IMR-90 (cell line): ENCODE results near the gene PAPSS2. TPM values are rescaled to one million over a fixed set of nuclear protein-coding genes. Genes with fewer than 3 reads are reported as not detected.

ENCODE experiments used
- ATAC-seq: fragments of 200-7000 bp; cut with Tn5 transposase; 2 replicates; pipeline ENCODE4 v1.9.1; 2020; ENCODE audit warnings: low read depth, mild to moderate bottlenecking, moderate library complexity
- BruUV-seq: library from RNA; stranded (reverse); fragments of 400-500 nt; replicated peaks from 2 replicates; lab custom pipeline; 2021; lab: Mats Ljungman, UMichigan
- CTCF ChIA-PET: fragments of 300-600 bp; formaldehyde crosslinking; extraction: SDS; loops from one replicate; lab custom pipeline; 2021; ENCODE audit warnings: antibody characterized with exemption; lab: Yijun Ruan, JAX
- POLR2A ChIA-PET: fragments of 300-600 bp; sonication (Branson Sonifier 250); formaldehyde crosslinking; loops from one replicate; lab custom pipeline; 2022; ENCODE audit warnings: antibody characterized with exemption; ENCODE audit not compliant: unreplicated experiment; lab: Charles Lee
- DNase-seq: peaks from one replicate; pipeline ENCODE4 v3.0.0; 2013
- H2AFZ ChIP-seq: replicated peaks from 2 replicates; pipeline ENCODE3; 2013; ENCODE audit warnings: low read length, mild to moderate bottlenecking; ENCODE audit not compliant: poor library complexity
- H2AK5ac ChIP-seq: 2 replicates; pipeline ENCODE4 v1.6.1; 2013; ENCODE audit warnings: low read depth, low read length, inconsistent platforms
- H2AK9ac ChIP-seq: replicated peaks from 2 replicates; pipeline ENCODE3; 2013; ENCODE audit warnings: mild to moderate bottlenecking, low read depth, low read length, moderate library complexity; ENCODE audit not compliant: poor library complexity
- H2BK120ac ChIP-seq: 2 replicates; pipeline ENCODE4 v1.6.1; 2013; ENCODE audit warnings: low read depth, low read length, inconsistent platforms
- H2BK15ac ChIP-seq: 3 replicates; pipeline ENCODE4 v1.6.1; 2013; ENCODE audit warnings: low read depth, low read length, inconsistent platforms
- H2BK20ac ChIP-seq: 2 replicates; pipeline ENCODE4 v1.6.1; 2013; ENCODE audit warnings: low read depth, mild to moderate bottlenecking, inconsistent platforms, low read length, moderate library complexity
- H2BK5ac ChIP-seq: 2 replicates; pipeline ENCODE4 v1.6.1; 2013; ENCODE audit warnings: mild to moderate bottlenecking, low read depth, low read length, inconsistent platforms; ENCODE audit not compliant: poor library complexity, severe bottlenecking
- H3K14ac ChIP-seq: replicated peaks from 2 replicates; pipeline ENCODE4 v1.6.1; 2013; ENCODE audit warnings: low read depth, low read length, inconsistent platforms
- H3K18ac ChIP-seq: 2 replicates; pipeline ENCODE4 v1.6.1; 2013; ENCODE audit warnings: low read depth, low read length, control low read depth
- H3K23ac ChIP-seq: 2 replicates; pipeline ENCODE4 v1.6.1; 2013; ENCODE audit warnings: low read depth, low read length, inconsistent platforms
- H3K27ac ChIP-seq: 2 replicates; pipeline ENCODE4 v1.5.1; 2013; ENCODE audit warnings: mild to moderate bottlenecking, control low read depth, low read length; ENCODE audit not compliant: insufficient read depth
- H3K27me3 ChIP-seq: 2 replicates; pipeline ENCODE4 v1.6.1; 2013; ENCODE audit warnings: low read length; ENCODE audit not compliant: control insufficient read depth, insufficient read depth
- H3K36me3 ChIP-seq: 2 replicates; pipeline ENCODE4 v1.6.1; 2013; ENCODE audit warnings: low read length, mixed read lengths; ENCODE audit not compliant: control insufficient read depth, insufficient read depth
- H3K4ac ChIP-seq: 2 replicates; pipeline ENCODE4 v1.6.1; 2013; ENCODE audit warnings: low read depth, low read length, inconsistent platforms
- H3K4me1 ChIP-seq: 2 replicates; pipeline ENCODE4 v1.6.1; 2013; ENCODE audit warnings: low read length, mixed read lengths; ENCODE audit not compliant: control insufficient read depth, insufficient read depth
- H3K4me2 ChIP-seq: 2 replicates; pipeline ENCODE4 v1.6.1; 2013; ENCODE audit warnings: low read depth, mild to moderate bottlenecking, control low read depth, low read length, moderate library complexity
- H3K4me3 ChIP-seq: 2 replicates; pipeline ENCODE4 v1.5.1; 2013; ENCODE audit warnings: low read depth, mild to moderate bottlenecking, control low read depth, low read length, moderate library complexity; ENCODE audit not compliant: insufficient read depth
- H3K56ac ChIP-seq: 2 replicates; pipeline ENCODE4 v1.6.1; 2013; ENCODE audit warnings: low read length, inconsistent platforms; ENCODE audit not compliant: insufficient read depth; ENCODE audit errors: extremely low read depth
- H3K79me1 ChIP-seq, 2 experiments: 2 replicates each; pipeline ENCODE4 v1.6.1; 2013; ENCODE audit warnings: low read length in 2 of 2, inconsistent platforms in 1 of 2, low read depth in 1 of 2
- H3K9ac ChIP-seq: 2 replicates; pipeline ENCODE4 v1.6.1; 2013; ENCODE audit warnings: low read depth, low read length, control low read depth
- H3K9me1 ChIP-seq: 2 replicates; pipeline ENCODE4 v1.6.1; 2013; ENCODE audit warnings: low read length, inconsistent platforms; ENCODE audit not compliant: insufficient read depth
- H3K9me3 ChIP-seq: 2 replicates; pipeline ENCODE4 v1.6.1; 2013; ENCODE audit warnings: low read length; ENCODE audit not compliant: control insufficient read depth, insufficient read depth
- H4K20me1 ChIP-seq: 2 replicates; pipeline ENCODE4 v1.6.1; 2013; ENCODE audit warnings: low read length, inconsistent platforms; ENCODE audit not compliant: insufficient read depth
- H4K5ac ChIP-seq: 2 replicates; pipeline ENCODE4 v1.6.1; 2013; ENCODE audit warnings: mild to moderate bottlenecking, low read depth, low read length, control low read depth
- H4K8ac ChIP-seq, 2 experiments: 2 replicates each; pipeline ENCODE4 v1.6.1; 2013; ENCODE audit warnings: low read depth in 2 of 2, low read length in 2 of 2, control low read depth in 1 of 2, inconsistent platforms in 1 of 2
- H4K91ac ChIP-seq: 2 replicates; pipeline ENCODE4 v1.6.1; 2013; ENCODE audit warnings: low read depth, low read length, inconsistent platforms; ENCODE audit not compliant: insufficient read depth
- BHLHE40 ChIP-seq: fragments of 150-350 bp; IDR thresholded peaks from 2 replicates; pipeline ENCODE4 v1.6.1; 2016; ENCODE audit warnings: mild to moderate bottlenecking, low read depth, low read length
- CEBPB ChIP-seq: IDR thresholded peaks from 2 replicates; pipeline ENCODE4 v1.6.1; 2012; ENCODE audit warnings: low read depth, low read length, improper control_type of control experiment
- CHD1 ChIP-seq: IDR thresholded peaks from 2 replicates; pipeline ENCODE4 v1.6.1; 2012; ENCODE audit warnings: low read depth, low read length, improper control_type of control experiment
- FOS ChIP-seq: fragments of 150-350 bp; IDR thresholded peaks from 2 replicates; pipeline ENCODE4 v1.6.1; 2016; ENCODE audit warnings: low read depth, low read length
- MAFK ChIP-seq: IDR thresholded peaks from 2 replicates; pipeline ENCODE4 v1.6.1; 2012; ENCODE audit warnings: low read depth, low read length, improper control_type of control experiment
- MAZ ChIP-seq: IDR thresholded peaks from 2 replicates; pipeline ENCODE4 v1.6.1; 2012; ENCODE audit warnings: low read depth, mild to moderate bottlenecking, low read length, improper control_type of control experiment, moderate library complexity, borderline replicate concordance
- MXI1 ChIP-seq: IDR thresholded peaks from 2 replicates; pipeline ENCODE4 v1.6.1; 2012; ENCODE audit warnings: low read depth, mild to moderate bottlenecking, low read length, moderate library complexity, borderline replicate concordance
- NFE2L2 ChIP-seq: fragments of 150-350 bp; IDR thresholded peaks from 2 replicates; pipeline ENCODE4 v1.6.1; 2016; ENCODE audit warnings: low read depth, mild to moderate bottlenecking, low read length
- POLR2A ChIP-seq: IDR thresholded peaks from 2 replicates; pipeline ENCODE4 v1.6.1; 2012; ENCODE audit warnings: mild to moderate bottlenecking, low read depth, low read length
- RAD21 ChIP-seq: IDR thresholded peaks from 2 replicates; pipeline ENCODE4 v1.6.1; 2012; ENCODE audit warnings: low read length, improper control_type of control experiment
- RFX5 ChIP-seq: IDR thresholded peaks from 2 replicates; pipeline ENCODE4 v1.8.0; 2012; ENCODE audit warnings: low read depth, mild to moderate bottlenecking, low read length, moderate library complexity
- SMC3 ChIP-seq: fragments of 150-350 bp; IDR thresholded peaks from 2 replicates; pipeline ENCODE4 v1.6.1; 2016; ENCODE audit warnings: low read depth, mild to moderate bottlenecking, antibody characterized with exemption, low read length, moderate library complexity
- WGBS, 2 experiments: methylation state at CpG; one replicate each; pipeline versions ENCODE4 v1.1.5 to v1.1.7; 2013; ENCODE audit warnings: missing lambda C conversion rate in 2 of 2; ENCODE audit not compliant: insufficient read length in 1 of 2; ENCODE audit errors: extremely low coverage in 2 of 2; 5-methylcytosine and 5-hydroxymethylcytosine counted together
- dilution Hi-C: fragments of 300-500 bp; cut with HindIII; formaldehyde crosslinking; loops from one replicate; pipeline ENCODE4 v1.14.3; 2018; ENCODE audit warnings: low sequenced_read_pairs; ENCODE audit not compliant: unreplicated experiment
- in situ Hi-C: fragments of 300-500 bp; cut with MboI; formaldehyde crosslinking; loops from 3 replicates; pipeline ENCODE4 v1.14.3; 2019; ENCODE audit warnings: low sequenced_read_pairs, inconsistent platforms, mixed read lengths
- intact Hi-C: fragments of 100-400 bp; cut with micrococcal nuclease; formaldehyde crosslinking; loops from 2 replicates; pipeline ENCODE4 v1.10.0; 2022
- polyA plus RNA-seq, 3 experiments: library from polyadenylated mRNA; depleted of rRNA; stranded (reverse); fragments of >200 nt; gene quantifications; 2 replicates each; pipeline ENCODE4 v1.2.3, GENCODE V29; 2012; ENCODE audit warnings: low replicate concordance in 1 of 3
- total RNA-seq: library from RNA; depleted of rRNA; stranded (reverse); fragments of >200 nt; gene quantifications from 2 replicates; pipeline ENCODE4 v1.2.3, GENCODE V29; 2012
- TF ChIP-seq, protein P1 (sequence below): conservative IDR thresholded peaks from 2 replicates; pipeline ENCODE4 v1.5.1; 2012; ENCODE audit warnings: mild to moderate bottlenecking, low read depth, low read length, improper control_type of control experiment
- TF ChIP-seq, protein P2 (sequence below): fragments of 150-350 bp; IDR thresholded peaks from 2 replicates; pipeline ENCODE4 v1.6.1; 2017; ENCODE audit warnings: mild to moderate bottlenecking, antibody characterized with exemption, low read length, low read depth
- TF ChIP-seq, protein P3 (sequence below): fragments of 150-350 bp; IDR thresholded peaks from 2 replicates; pipeline ENCODE4 v1.6.1; 2016; ENCODE audit warnings: low read depth, mild to moderate bottlenecking, low read length, moderate library complexity, borderline replicate concordance

Gene PAPSS2
- total and polyA plus RNA-seq, 2 of the 4 experiments (the other 2 are of a cell fraction), result 55.0 to 63.3 TPM

DNA sequence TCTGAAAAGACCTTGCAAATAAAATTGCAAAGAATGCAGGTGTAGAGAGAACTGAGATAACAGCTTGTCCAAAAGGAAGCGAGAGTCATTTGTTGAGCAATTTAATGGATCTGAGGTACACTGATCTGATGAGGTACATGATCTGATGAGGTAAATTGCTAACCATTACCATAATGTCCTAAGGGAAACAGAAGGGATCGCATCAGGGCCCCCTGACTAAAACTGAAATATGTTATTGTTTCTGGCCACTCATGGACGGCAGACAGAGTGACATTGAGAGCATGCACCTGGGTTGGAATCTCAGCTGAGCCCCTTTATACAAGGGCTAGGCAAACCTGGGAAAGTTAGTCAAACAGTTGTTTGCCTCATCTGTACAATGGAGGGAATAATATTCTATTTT lies 15.8 kb upstream of the PAPSS2 start:
- POLR2A ChIA-PET, result no interaction called here
- intact Hi-C loops, result no loop called here
- Histone ChIP-seq H3K9me3 (no peaks in the 10 kb centered on the region), H2AFZ (no peak overlapping the region), H4K5ac (no peak overlapping the region), H3K23ac (no peak overlapping the region), H2AK9ac (no peak overlapping the region), H3K4ac (no peak overlapping the region), H2BK120ac (no peak overlapping the region), H3K14ac (no peak overlapping the region), H3K4me2 (no peak overlapping the region), H3K79me1 (no peaks in the 10 kb centered on the region), H3K27ac (no peak overlapping the region), H3K27me3 (no peaks in the 10 kb centered on the region), H4K91ac (no peak overlapping the region), H2BK15ac (no peak overlapping the region), H3K4me1 (no peaks in the 10 kb centered on the region; the same call in 1 of the 2 replicates), H2AK5ac (no peak overlapping the region), H3K4me3 (no peak overlapping the region), H3K9ac (no peak overlapping the region), H3K18ac (no peak overlapping the region), H3K36me3 (no peaks in the 10 kb centered on the region), H2BK20ac (no peak overlapping the region), H2BK5ac (no peak overlapping the region), H3K9me1 (no peaks in the 10 kb centered on the region), H3K56ac (no peak overlapping the region), H4K20me1 (no peaks in the 10 kb centered on the region), H4K8ac (no peak overlapping the region)
- no CpG with 5 or more reads among the region's 3 CpGs for WGBS, 2 experiments
- ATAC-seq (no peak), DNase-seq (no peak)
- TF ChIP-seq, protein P1, sequence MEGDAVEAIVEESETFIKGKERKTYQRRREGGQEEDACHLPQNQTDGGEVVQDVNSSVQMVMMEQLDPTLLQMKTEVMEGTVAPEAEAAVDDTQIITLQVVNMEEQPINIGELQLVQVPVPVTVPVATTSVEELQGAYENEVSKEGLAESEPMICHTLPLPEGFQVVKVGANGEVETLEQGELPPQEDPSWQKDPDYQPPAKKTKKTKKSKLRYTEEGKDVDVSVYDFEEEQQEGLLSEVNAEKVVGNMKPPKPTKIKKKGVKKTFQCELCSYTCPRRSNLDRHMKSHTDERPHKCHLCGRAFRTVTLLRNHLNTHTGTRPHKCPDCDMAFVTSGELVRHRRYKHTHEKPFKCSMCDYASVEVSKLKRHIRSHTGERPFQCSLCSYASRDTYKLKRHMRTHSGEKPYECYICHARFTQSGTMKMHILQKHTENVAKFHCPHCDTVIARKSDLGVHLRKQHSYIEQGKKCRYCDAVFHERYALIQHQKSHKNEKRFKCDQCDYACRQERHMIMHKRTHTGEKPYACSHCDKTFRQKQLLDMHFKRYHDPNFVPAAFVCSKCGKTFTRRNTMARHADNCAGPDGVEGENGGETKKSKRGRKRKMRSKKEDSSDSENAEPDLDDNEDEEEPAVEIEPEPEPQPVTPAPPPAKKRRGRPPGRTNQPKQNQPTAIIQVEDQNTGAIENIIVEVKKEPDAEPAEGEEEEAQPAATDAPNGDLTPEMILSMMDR, result no peak
- TF ChIP-seq MXI1 (no peak), RAD21 (no peak), POLR2A (no peak), SMC3 (no peak), RFX5 (no peak), CEBPB (no peak), MAZ (no peak), FOS (no peak), BHLHE40 (no peak), MAFK (no peak), NFE2L2 (no peak), CHD1 (no peak)
- TF ChIP-seq, protein P2, sequence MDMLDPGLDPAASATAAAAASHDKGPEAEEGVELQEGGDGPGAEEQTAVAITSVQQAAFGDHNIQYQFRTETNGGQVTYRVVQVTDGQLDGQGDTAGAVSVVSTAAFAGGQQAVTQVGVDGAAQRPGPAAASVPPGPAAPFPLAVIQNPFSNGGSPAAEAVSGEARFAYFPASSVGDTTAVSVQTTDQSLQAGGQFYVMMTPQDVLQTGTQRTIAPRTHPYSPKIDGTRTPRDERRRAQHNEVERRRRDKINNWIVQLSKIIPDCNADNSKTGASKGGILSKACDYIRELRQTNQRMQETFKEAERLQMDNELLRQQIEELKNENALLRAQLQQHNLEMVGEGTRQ, result no peak
- TF ChIP-seq, protein P3, sequence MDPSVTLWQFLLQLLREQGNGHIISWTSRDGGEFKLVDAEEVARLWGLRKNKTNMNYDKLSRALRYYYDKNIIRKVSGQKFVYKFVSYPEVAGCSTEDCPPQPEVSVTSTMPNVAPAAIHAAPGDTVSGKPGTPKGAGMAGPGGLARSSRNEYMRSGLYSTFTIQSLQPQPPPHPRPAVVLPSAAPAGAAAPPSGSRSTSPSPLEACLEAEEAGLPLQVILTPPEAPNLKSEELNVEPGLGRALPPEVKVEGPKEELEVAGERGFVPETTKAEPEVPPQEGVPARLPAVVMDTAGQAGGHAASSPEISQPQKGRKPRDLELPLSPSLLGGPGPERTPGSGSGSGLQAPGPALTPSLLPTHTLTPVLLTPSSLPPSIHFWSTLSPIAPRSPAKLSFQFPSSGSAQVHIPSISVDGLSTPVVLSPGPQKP, result no peak
- in situ Hi-C loops, result no loop called here
- no TSS peak for BruUV-seq
- CTCF ChIA-PET, result interaction anchor here (0.7 to 1.1 kb wide), 2 partner anchors 19 to 27 kb away, joined by 3 to 8 read pairs; no protein-coding TSS in a partner anchor
- dilution Hi-C loops, result no loop called here
